Heart left ventricle (tissue), 16 donors: Measurements from ENCODE around the gene SOD1. TPM values are rescaled to one million over a fixed set of nuclear protein-coding genes. Genes with fewer than 3 reads are reported as not detected.

ENCODE experiments used
- ATAC-seq, 4 donors: fragments of 200-7000 bp; cut with Tn5 transposase; one replicate each; pipeline ENCODE4 v1.9.1; 2020 to 2022; ENCODE audit warnings: moderate library complexity in 4 of 4, mild to moderate bottlenecking in 3 of 4, moderate number of reproducible peaks in 1 of 4
- DNase-seq, 5 donors: peaks; one replicate each; pipeline ENCODE4 v3.0.0-alpha.2; 2020
- H3K27ac ChIP-seq, 12 donors: fragments of 200-600 bp; sonication (generic) in 4 of 12; one replicate each; pipeline versions ENCODE4 v1.5.0 to v1.8.0; 2016 to 2022; ENCODE audit warnings: mild to moderate bottlenecking in 2 of 12
- H3K27me3 ChIP-seq, 9 donors: fragments of 200-600 bp; sonication (generic) in 2 of 9; one replicate each; pipeline versions ENCODE4 v1.5.1 to v1.8.0; 2016 to 2022; ENCODE audit warnings: mild to moderate bottlenecking in 3 of 9
- H3K36me3 ChIP-seq, 9 donors: fragments of 200-600 bp; sonication (generic) in 2 of 9; one replicate each; pipeline versions ENCODE4 v1.5.0 to v1.8.0; 2018 to 2022; ENCODE audit warnings: mild to moderate bottlenecking in 2 of 9
- H3K4me1 ChIP-seq, 12 donors: fragments of 200-600 bp; sonication (generic) in 4 of 12; one replicate each; pipeline versions ENCODE4 v1.5.0 to v1.8.0; 2016 to 2022; ENCODE audit warnings: mild to moderate bottlenecking in 3 of 12
- H3K4me3 ChIP-seq, 12 donors: fragments of 200-600 bp; sonication (generic) in 4 of 12; one replicate each; pipeline versions ENCODE4 v1.5.0 to v1.8.0; 2017 to 2022; ENCODE audit warnings: mild to moderate bottlenecking in 9 of 12, moderate library complexity in 4 of 12
- H3K9me3 ChIP-seq, 12 donors: fragments of 200-600 bp; sonication (generic) in 4 of 12; one replicate each; pipeline versions ENCODE4 v1.5.0 to v1.8.0; 2016 to 2022; ENCODE audit warnings: mild to moderate bottlenecking in 1 of 12
- POLR2A ChIP-seq, 2 donors: fragments of 450-650 bp; IDR thresholded peaks; one replicate each; pipeline ENCODE4 v1.6.1; 2017; ENCODE audit warnings: antibody characterized with exemption in 2 of 2, mild to moderate bottlenecking in 2 of 2, moderate library complexity in 2 of 2
- WGBS, 4 donors: extraction: QIAGEN DNeasy Blood & Tissue Kit in 2 of 4; methylation state at CpG; one replicate each; pipeline versions ENCODE4 v1.1.5 to v1.1.7; 2013 to 2018; 5-methylcytosine and 5-hydroxymethylcytosine counted together
- intact Hi-C, 10 donors: fragments of 100-400 bp; cut with DNase I; formaldehyde crosslinking; loops; one replicate each; pipeline versions ENCODE4 v1.11.1 to v1.14.2; 2022
- polyA plus RNA-seq, 2 donors: library from polyadenylated mRNA; stranded (reverse); fragments of 200-250 nt; gene quantifications; one replicate each; pipeline ENCODE4 v1.2.3, GENCODE V29; 2013
- total RNA-seq, 9 donors: library from RNA; depleted of rRNA in 2 of 9; stranded (reverse); fragments of >200 nt in 2 of 9; fragmentation: NEBNext Ultra II Directional in 3 of 9; extraction: Animal tissue kit (Norgen Biotek cat#: 25700) in 3 of 9; gene quantifications; one replicate each; pipeline versions ENCODE4 v1.1.0 to v1.2.4, GENCODE V29; 2016 to 2023
- TF ChIP-seq, protein P1 (sequence below), 12 donors: fragments of 200-600 bp; sonication (generic) in 4 of 12; IDR thresholded peaks; one replicate each; pipeline versions ENCODE4 v1.5.0 to v1.8.0; 2018 to 2022; ENCODE audit warnings: antibody characterized with exemption in 12 of 12, mild to moderate bottlenecking in 5 of 12
- donor health status: ischemic (EF 13 %, LVEDD 7.1; RV severe dilation, severe dysfunction).
- donor health status: healthy with polysubstance abuse.
- donor health status: DM: no; HTN: yes; CAD: no.
- donor health status: DM: no; HTN: no; CAD: no.
- donor health status: ischemic (EF 25% LVEDD 6.9; RV normal size, moderate dysfunction).
- donor health status: ischemic (EF 25% LVEDD 5.7; RV mildly dilated, moderate dysfunction).
- donor health status: healthy.
- donor health status: DM: yes; HTN: yes; CAD: no.
- donor health status: ischemic (EF 35%, LVEDD 5.7; RV mildly dilated, moderate dysfunction).
- donor health status: nonischemic (EF 11% LVEDD 7.7; RV severe dilation, severe dysfunction).
- donor health status: DM: yes; HTN: yes; CAD: no.
- donor health status: PGD.
- donor health status: ischemic (EF 29% LVEDD 5.4; RV normal size, mild dysfunction).
- donor health status: nonischemic (EF 23%, LVEDD 6.1; RV moderate dilation, normal function).

Gene SOD1
- total and polyA plus RNA-seq, 11 donors = 348 to 644 (median 422) TPM

DNA sequence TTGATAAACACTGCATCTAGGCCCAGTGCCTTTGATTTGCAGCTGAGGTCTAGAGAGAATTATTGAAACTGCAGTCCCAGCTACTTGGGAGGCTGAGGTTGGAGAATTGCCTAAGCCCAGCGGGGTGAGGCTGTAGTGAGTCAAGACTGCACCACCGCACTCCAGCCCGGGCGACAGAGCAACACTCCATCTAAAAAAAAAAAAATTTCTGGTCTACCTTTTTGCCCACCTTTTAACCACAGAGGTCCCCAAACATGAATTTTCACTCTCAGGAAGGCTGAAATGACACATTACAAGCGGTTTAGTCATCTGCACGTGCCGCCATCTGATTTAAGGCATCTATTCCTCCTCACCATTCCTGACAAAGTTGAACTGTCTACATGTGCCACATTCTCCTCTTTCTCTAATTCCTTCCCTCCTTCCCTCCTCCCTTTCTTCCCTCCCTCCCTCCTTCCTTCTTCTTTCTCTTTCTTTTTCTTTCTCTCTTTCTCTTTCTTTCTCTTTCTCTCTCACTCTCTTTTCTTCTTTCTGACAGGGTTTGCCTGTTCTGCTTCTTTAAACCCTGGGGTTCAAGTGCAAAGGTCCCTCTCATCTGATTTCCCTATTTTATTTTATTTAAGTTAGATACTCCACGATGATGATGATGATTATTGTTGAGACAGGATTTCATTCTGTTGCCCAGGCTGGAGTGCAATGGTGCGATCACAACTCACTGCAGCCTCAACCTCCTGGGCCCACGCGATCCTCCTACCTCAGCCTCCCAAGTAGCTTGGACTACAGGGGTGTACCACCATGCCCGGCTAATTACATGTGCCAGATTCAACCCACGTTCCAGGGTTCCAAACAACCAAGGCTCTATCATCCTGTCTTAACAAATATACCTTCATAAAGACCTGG, 3.0 kb upstream of the SOD1 start:
- TF ChIP-seq, protein P1, sequence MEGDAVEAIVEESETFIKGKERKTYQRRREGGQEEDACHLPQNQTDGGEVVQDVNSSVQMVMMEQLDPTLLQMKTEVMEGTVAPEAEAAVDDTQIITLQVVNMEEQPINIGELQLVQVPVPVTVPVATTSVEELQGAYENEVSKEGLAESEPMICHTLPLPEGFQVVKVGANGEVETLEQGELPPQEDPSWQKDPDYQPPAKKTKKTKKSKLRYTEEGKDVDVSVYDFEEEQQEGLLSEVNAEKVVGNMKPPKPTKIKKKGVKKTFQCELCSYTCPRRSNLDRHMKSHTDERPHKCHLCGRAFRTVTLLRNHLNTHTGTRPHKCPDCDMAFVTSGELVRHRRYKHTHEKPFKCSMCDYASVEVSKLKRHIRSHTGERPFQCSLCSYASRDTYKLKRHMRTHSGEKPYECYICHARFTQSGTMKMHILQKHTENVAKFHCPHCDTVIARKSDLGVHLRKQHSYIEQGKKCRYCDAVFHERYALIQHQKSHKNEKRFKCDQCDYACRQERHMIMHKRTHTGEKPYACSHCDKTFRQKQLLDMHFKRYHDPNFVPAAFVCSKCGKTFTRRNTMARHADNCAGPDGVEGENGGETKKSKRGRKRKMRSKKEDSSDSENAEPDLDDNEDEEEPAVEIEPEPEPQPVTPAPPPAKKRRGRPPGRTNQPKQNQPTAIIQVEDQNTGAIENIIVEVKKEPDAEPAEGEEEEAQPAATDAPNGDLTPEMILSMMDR (IDR thresholded peaks at IDR 0.05) = no peak
- no peak for TF ChIP-seq POLR2A (IDR thresholded peaks at IDR 0.05)
- ATAC-seq (no peak), DNase-seq (no peak)
- Histone ChIP-seq H3K36me3 (peaks cover 0 to 3% (median 0%) of the 10 kb centered on the region in 9 donors), H3K9me3 (no peaks in the 10 kb centered on the region), H3K27ac (no peak overlapping the region), H3K4me1 (peaks cover 0 to 20% (median 10%) of the 10 kb centered on the region in 12 donors), H3K27me3 (no peaks in the 10 kb centered on the region), H3K4me3 (no peak overlapping the region)
- WGBS, 4 donors = 92 to 95% (median 93%) methylated on average over 13 of the region's 13 CpGs
- intact Hi-C loops = loop anchor here in 1 of 10 donors (5.0 kb wide), 1 partner anchor 76 kb away; the partner anchor contains the start of gene SCAF4

DNA sequence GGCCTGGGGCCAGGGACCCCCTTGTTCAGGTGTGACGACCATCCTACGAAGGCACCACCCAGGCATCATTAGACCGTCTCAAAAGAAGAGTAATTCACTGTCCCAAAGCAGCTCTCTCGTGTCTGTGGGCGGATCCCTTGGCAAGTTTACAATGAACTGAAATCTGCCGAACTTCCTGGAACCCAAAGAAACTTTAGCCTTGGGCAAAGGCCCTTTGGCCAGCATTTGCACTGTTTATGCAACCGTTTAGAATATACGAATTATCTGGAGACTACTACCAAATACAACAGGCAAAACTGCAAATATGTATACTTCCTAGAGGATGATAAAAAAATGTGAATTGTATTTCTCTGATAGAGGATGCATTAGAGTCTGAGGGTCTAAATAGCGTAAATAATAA, 1.4 kb upstream of the SOD1 start:
- ATAC-seq (no peak), DNase-seq (no peak)
- Histone ChIP-seq H3K27ac (no peak overlapping the region), H3K27me3 (no peaks in the 10 kb centered on the region), H3K4me1 (peaks cover 0 to 33% (median 23%) of the 10 kb centered on the region in 12 donors), H3K4me3 (no peak overlapping the region), H3K36me3 (peaks cover 0 to 14% (median 7%) of the 10 kb centered on the region in 9 donors), H3K9me3 (no peaks in the 10 kb centered on the region)
- 78 to 85% (median 80%) methylated on average over 9 of the region's 9 CpGs for WGBS, 4 donors
- TF ChIP-seq, protein P1 (IDR thresholded peaks at IDR 0.05) = no peak
- TF ChIP-seq POLR2A (IDR thresholded peaks at IDR 0.05) = no peak
- intact Hi-C loops = loop anchor here in 1 of 10 donors (5.0 kb wide), 1 partner anchor 74 kb away; the partner anchor contains the start of gene SCAF4

DNA sequence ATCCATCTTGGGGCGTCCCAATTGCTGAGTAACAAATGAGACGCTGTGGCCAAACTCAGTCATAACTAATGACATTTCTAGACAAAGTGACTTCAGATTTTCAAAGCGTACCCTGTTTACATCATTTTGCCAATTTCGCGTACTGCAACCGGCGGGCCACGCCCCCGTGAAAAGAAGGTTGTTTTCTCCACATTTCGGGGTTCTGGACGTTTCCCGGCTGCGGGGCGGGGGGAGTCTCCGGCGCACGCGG, 282 bp upstream of the SOD1 start:
- Histone ChIP-seq H3K4me3 (peak overlapping the region; percentile 71 to 92 (median 86)), H3K9me3 (no peaks in the 10 kb centered on the region), H3K27me3 (no peaks in the 10 kb centered on the region), H3K36me3 (peaks cover 0 to 22% (median 17%) of the 10 kb centered on the region in 9 donors), H3K4me1 (peaks cover 0 to 42% (median 28%) of the 10 kb centered on the region in 12 donors), H3K27ac (peak overlapping the region; percentile 27 to 98 (median 92))
- intact Hi-C loops = loop anchor here in 1 of 10 donors (5.0 kb wide), 1 partner anchor 73 kb away; the partner anchor contains the start of gene SCAF4
- ATAC-seq = peak; percentile 2 to 27 (median 9)
- DNase-seq = no peak
- no peak for TF ChIP-seq POLR2A (IDR thresholded peaks at IDR 0.05)
- TF ChIP-seq, protein P1 (IDR thresholded peaks at IDR 0.05) = no peak
- 1 to 3% (median 2%) methylated on average over 18 of the region's 18 CpGs for whole genome bisulfite sequencing, 4 donors

DNA sequence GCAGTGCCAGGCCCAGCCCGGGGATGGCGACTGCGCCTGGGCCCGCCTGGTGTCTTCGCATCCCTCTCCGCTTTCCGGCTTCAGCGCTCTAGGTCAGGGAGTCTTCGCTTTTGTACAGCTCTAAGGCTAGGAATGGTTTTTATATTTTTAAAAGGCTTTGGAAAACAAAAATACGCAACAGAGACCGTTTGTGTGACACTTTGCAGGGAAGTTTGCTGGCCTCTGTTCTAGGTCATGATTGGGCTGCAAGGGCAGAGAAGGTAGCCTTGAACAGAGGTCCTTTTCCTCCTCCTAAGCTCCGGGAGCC, 719 bp downstream of the SOD1 start:
- Histone ChIP-seq H3K9me3 (no peaks in the 10 kb centered on the region), H3K4me3 (peak overlapping the region; percentile 71 to 92 (median 86)), H3K4me1 (peaks cover 0 to 49% (median 29%) of the 10 kb centered on the region in 12 donors), H3K36me3 (peaks cover 0 to 31% (median 23%) of the 10 kb centered on the region in 9 donors), H3K27ac (peak overlapping the region; percentile 81 to 98 (median 93)), H3K27me3 (no peaks in the 10 kb centered on the region)
- peak in 2 of 4 donors; percentile 25 to 31 for ATAC-seq
- intact Hi-C loops = loop anchor here in 1 of 10 donors (10.0 kb wide), 1 partner anchor 605 kb away; no protein-coding TSS in a partner anchor
- 0 to 1% (median 0%) methylated on average over 12 of the region's 12 CpGs for WGBS, 4 donors
- no peak for DNase-seq
- TF ChIP-seq POLR2A (IDR thresholded peaks at IDR 0.05) = no peak
- TF ChIP-seq, protein P1 (IDR thresholded peaks at IDR 0.05) = no peak
